ENCODE results near the gene POGLUT3. TPM values are rescaled to one million over a fixed set of nuclear protein-coding genes. Genes with fewer than 3 reads are reported as not detected.

The POGLUT3 gene
- total and polyA plus RNA-seq, 4 donors, result 5.8 to 8.8 (median 7.6) TPM

- no peak for TF ChIP-seq FOXA1 (IDR thresholded peaks at IDR 0.05)
- H3K9ac ChIP-seq (ENCODE audit: low read depth in 1 of 2, low read length in 2 of 2), result no peak overlapping the region
- DNase-seq (ENCODE audit: low spot score), result no peak
Measured at GRCh38 chr11:108541531-108541930, 43.3 kb upstream of the POGLUT3 start.

DNA sequence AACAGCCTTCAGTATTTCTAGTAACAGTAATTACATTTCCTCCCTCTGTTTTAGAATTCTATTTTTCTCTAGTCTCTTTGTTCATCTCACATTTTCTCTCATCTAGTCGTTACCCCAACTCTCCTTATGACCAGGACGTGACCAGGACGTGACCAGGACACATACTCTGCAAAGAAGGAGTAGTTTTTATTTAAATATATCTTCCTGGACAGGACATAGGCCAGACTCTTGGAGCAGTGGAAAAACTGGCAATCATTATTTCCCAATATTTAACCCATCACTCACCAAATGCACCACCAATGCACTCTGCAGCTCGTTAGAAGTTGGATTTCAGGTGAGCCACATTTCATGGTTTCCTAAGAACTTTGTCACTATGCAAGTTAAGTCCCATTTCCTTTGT, 40.3 kb upstream of the POGLUT3 start:
- Histone ChIP-seq H3K4me3 (ENCODE audit: low read depth in 1 of 3, low read length in 3 of 3) (no peak overlapping the region), H3K9ac (ENCODE audit: low read depth in 1 of 2, low read length in 2 of 2) (no peak overlapping the region), H3K27ac (ENCODE audit: low read depth in 1 of 2, low read length in 2 of 2) (no peak overlapping the region), H3K27me3 (ENCODE audit: control insufficient read depth in 4 of 4, insufficient read depth in 4 of 4, low read length in 3 of 4) (no peaks in the 10 kb centered on the region), H3K4me1 (ENCODE audit: control insufficient read depth in 4 of 4, insufficient read depth in 4 of 4, low read length in 3 of 4) (no peaks in the 10 kb centered on the region), H3K36me3 (ENCODE audit: control insufficient read depth in 4 of 4, insufficient read depth in 3 of 4, low read depth in 1 of 4, low read length in 3 of 4) (peaks cover 0 to 15% (median 0%) of the 10 kb centered on the region in 4 donors), H3K9me3 (ENCODE audit: control insufficient read depth in 4 of 4, low read length in 3 of 4) (no peaks in the 10 kb centered on the region)
- no peak for DNase-seq (ENCODE audit: low spot score)
- 62% methylated on average over 4 of the region's 4 CpGs for WGBS
- TF ChIP-seq EGR1 (IDR thresholded peaks at IDR 0.05; ENCODE audit: low read depth in 2 of 2) (no peak), TAF1 (conservative IDR thresholded peaks at IDR 0.05) (no peak), NR2F2 (IDR thresholded peaks at IDR 0.05) (no peak), FOXA1 (IDR thresholded peaks at IDR 0.05) (no peak), RXRA (IDR thresholded peaks at IDR 0.05) (peak; percentile 31 to 42), REST (IDR thresholded peaks at IDR 0.05) (no peak), RAD21 (IDR thresholded peaks at IDR 0.05) (peak in 1 of 2 donors; percentile 7), YY1 (IDR thresholded peaks at IDR 0.05) (no peak), JUND (IDR thresholded peaks at IDR 0.05) (no peak), ZBTB33 (IDR thresholded peaks at IDR 0.05) (no peak), SP1 (IDR thresholded peaks at IDR 0.05) (no peak), FOXA2 (IDR thresholded peaks at IDR 0.05) (no peak), ATF3 (IDR thresholded peaks at IDR 0.05) (no peak), HNF4A (conservative IDR thresholded peaks at IDR 0.05) (peak; percentile 36 to 41)

More at GRCh38 chr11:108541531-108541930, 43.3 kb upstream of the POGLUT3 start:
- Histone ChIP-seq H3K9me3 (ENCODE audit: control insufficient read depth in 4 of 4, low read length in 3 of 4) (no peaks in the 10 kb centered on the region), H3K4me1 (ENCODE audit: control insufficient read depth in 4 of 4, insufficient read depth in 4 of 4, low read length in 3 of 4) (no peaks in the 10 kb centered on the region), H3K27me3 (ENCODE audit: control insufficient read depth in 4 of 4, insufficient read depth in 4 of 4, low read length in 3 of 4) (no peaks in the 10 kb centered on the region), H3K4me3 (ENCODE audit: low read depth in 1 of 3, low read length in 3 of 3) (no peak overlapping the region), H3K27ac (ENCODE audit: low read depth in 1 of 2, low read length in 2 of 2) (no peak overlapping the region), H3K36me3 (ENCODE audit: control insufficient read depth in 4 of 4, insufficient read depth in 3 of 4, low read depth in 1 of 4, low read length in 3 of 4) (peaks cover 0 to 15% (median 0%) of the 10 kb centered on the region in 4 donors)

DNA sequence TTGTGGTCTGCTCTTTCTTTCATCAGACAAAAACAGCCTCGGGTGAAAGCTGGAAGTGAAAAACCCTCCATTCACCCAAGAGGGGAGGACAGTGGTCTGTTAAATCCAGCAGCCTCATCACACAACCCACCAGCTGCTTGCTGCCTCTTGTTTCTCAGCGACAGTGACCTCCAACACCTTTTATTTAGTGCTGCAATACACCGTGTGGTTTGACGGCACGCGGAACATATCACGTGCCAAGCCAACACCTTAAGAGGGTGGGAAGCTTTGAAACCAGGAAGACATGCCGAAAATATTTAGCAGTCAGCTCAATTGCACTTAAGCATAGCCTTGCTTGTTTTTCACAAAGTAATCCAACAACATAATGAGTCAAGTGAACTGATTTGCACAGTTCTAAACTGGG, 39.8 kb upstream of the POGLUT3 start:
- H3K27ac ChIP-seq (ENCODE audit: low read depth in 1 of 2, low read length in 2 of 2), result no peak overlapping the region
- 57% methylated on average over 8 of the region's 8 CpGs for WGBS
- no peak overlapping the region for H3K4me3 ChIP-seq (ENCODE audit: low read depth in 1 of 3, low read length in 3 of 3)
- no peaks in the 10 kb centered on the region for H3K4me1 ChIP-seq (ENCODE audit: control insufficient read depth in 4 of 4, insufficient read depth in 4 of 4, low read length in 3 of 4)
- no peaks in the 10 kb centered on the region for H3K9me3 ChIP-seq (ENCODE audit: control insufficient read depth in 4 of 4, low read length in 3 of 4)
- DNase-seq (ENCODE audit: low spot score), result no peak
- peaks cover 0 to 12% (median 0%) of the 10 kb centered on the region in 4 donors for H3K36me3 ChIP-seq (ENCODE audit: control insufficient read depth in 4 of 4, insufficient read depth in 3 of 4, low read depth in 1 of 4, low read length in 3 of 4)
- no peak overlapping the region for H3K9ac ChIP-seq (ENCODE audit: low read depth in 1 of 2, low read length in 2 of 2)
- no peaks in the 10 kb centered on the region for H3K27me3 ChIP-seq (ENCODE audit: control insufficient read depth in 4 of 4, insufficient read depth in 4 of 4, low read length in 3 of 4)
- TF ChIP-seq HNF4G (IDR thresholded peaks at IDR 0.05), result no peak
- TF ChIP-seq, protein P1, sequence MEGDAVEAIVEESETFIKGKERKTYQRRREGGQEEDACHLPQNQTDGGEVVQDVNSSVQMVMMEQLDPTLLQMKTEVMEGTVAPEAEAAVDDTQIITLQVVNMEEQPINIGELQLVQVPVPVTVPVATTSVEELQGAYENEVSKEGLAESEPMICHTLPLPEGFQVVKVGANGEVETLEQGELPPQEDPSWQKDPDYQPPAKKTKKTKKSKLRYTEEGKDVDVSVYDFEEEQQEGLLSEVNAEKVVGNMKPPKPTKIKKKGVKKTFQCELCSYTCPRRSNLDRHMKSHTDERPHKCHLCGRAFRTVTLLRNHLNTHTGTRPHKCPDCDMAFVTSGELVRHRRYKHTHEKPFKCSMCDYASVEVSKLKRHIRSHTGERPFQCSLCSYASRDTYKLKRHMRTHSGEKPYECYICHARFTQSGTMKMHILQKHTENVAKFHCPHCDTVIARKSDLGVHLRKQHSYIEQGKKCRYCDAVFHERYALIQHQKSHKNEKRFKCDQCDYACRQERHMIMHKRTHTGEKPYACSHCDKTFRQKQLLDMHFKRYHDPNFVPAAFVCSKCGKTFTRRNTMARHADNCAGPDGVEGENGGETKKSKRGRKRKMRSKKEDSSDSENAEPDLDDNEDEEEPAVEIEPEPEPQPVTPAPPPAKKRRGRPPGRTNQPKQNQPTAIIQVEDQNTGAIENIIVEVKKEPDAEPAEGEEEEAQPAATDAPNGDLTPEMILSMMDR (IDR thresholded peaks at IDR 0.05; ENCODE audit: low read depth, low read length, missing input control), result no peak
- TF ChIP-seq RXRA (IDR thresholded peaks at IDR 0.05), result no peak
- no peak for TF ChIP-seq ZBTB33 (IDR thresholded peaks at IDR 0.05)
- no peak for TF ChIP-seq FOXA1 (IDR thresholded peaks at IDR 0.05)
- TF ChIP-seq RAD21 (IDR thresholded peaks at IDR 0.05), result no peak
- TF ChIP-seq ATF3 (IDR thresholded peaks at IDR 0.05), result no peak
- TF ChIP-seq NR2F2 (IDR thresholded peaks at IDR 0.05), result no peak
- TF ChIP-seq FOXA2 (IDR thresholded peaks at IDR 0.05), result no peak
- TF ChIP-seq JUND (IDR thresholded peaks at IDR 0.05), result no peak
- TF ChIP-seq EGR1 (IDR thresholded peaks at IDR 0.05; ENCODE audit: low read depth in 2 of 2), result no peak

Data from liver (tissue), 9 donors.